ENCODE results near the gene LINGO3. TPM values are rescaled to one million over a fixed set of nuclear protein-coding genes. Genes with fewer than 3 reads are reported as not detected.
A peak's percentile ranks its signal among the peaks of the same experiment; 100 is the strongest.

LINGO3 gene
- total and polyA plus RNA-seq, 2 of the 8 experiments (the other 6 are each of a cell fraction or from before 2014, with no cell fraction given): 0.59 TPM; not detected in 1

DNA sequence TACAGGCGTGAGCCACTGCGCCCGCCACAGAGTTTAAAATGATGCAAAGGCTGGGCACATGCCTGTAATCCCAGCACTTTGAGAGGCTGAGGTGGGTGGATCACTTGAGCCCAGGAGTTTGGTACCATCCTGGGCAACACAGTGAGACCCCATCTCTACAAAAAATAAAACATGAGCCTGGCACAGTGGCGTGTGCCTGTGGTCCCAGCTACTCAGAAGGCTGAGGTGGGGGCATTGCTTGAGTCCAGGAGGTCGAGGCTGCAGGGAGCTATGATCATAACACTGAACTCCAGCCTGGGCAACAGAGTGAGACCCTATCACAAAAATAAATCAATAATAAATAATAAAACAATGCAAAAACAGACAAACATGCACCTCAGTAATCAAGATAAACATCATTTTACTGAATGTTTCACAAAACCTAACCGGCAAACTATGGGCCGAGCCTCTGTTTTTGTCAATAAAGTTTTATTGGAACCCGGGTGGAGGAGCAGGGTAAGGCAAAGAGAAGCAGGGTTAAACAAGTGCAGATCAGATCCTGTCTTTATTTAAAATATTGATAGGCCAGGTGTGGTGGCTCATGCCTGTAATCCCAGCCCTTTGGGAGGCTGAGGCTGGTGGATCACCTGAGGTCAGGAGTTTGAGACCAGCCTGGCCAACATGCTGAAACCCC is 24.0 kb downstream of the LINGO3 start:
- Histone ChIP-seq H3K4me3 (ENCODE audit: extremely low read depth in 1 of 4, insufficient read depth in 2 of 4, low read depth in 3 of 4, low read length in 4 of 4) (no peak overlapping the region), H4K5ac (ENCODE audit: insufficient read length, low read depth, low read length) (no peak overlapping the region), H3K27me3 (replicated peaks in 1 of 4; ENCODE audit: control insufficient read depth in 3 of 4, extremely low read depth in 1 of 4, insufficient read depth in 3 of 4, low read length in 3 of 4) (peaks cover 4 to 40% (median 32%) of the 10 kb centered on the region in 4 experiments), H3K4me2 (ENCODE audit: insufficient read depth in 1 of 2, low read depth in 2 of 2, low read length in 2 of 2) (no peak overlapping the region), H3K23me2 (ENCODE audit: low read depth, low read length) (peaks cover 5% of the 10 kb centered on the region; the same call in 1 of the 2 replicates), H2BK12ac (ENCODE audit: low read depth, low read length) (no peak overlapping the region), H3K18ac (ENCODE audit: extremely low read depth, low read length) (no peak overlapping the region), H2AK5ac (ENCODE audit: low read depth, low read length) (no peak overlapping the region), H2AFZ (ENCODE audit: low read length) (no peak overlapping the region), H3K4me1 (replicated peaks in 1 of 4; ENCODE audit: control insufficient read depth in 3 of 4, insufficient read depth in 4 of 4, low read length in 3 of 4) (peaks cover 0 to 5% (median 0%) of the 10 kb centered on the region in 4 experiments; a peak in 2 of 7 replicates), H2BK15ac (ENCODE audit: low read length) (no peak overlapping the region), H3K4ac (replicated peaks; ENCODE audit: insufficient read length, low read depth, low read length) (no peak overlapping the region), H3K9me3 (ENCODE audit: insufficient read depth in 2 of 2, low read depth in 1 of 2, low read length in 1 of 2) (no peaks in the 10 kb centered on the region), H3K79me1 (ENCODE audit: low read depth, low read length) (no peaks in the 10 kb centered on the region), H3K9ac (replicated peaks in 1 of 4; ENCODE audit: extremely low read depth in 1 of 4, low read depth in 3 of 4, low read length in 3 of 4) (no peak overlapping the region), H2BK5ac (ENCODE audit: low read depth, low read length) (no peak overlapping the region), H3K23ac (ENCODE audit: insufficient read length) (no peak overlapping the region), H3K56ac (replicated peaks; ENCODE audit: insufficient read length, low read depth, low read length) (no peak overlapping the region), H4K91ac (replicated peaks; ENCODE audit: insufficient read length, low read length) (no peak overlapping the region), H3K27ac (ENCODE audit: low read depth, low read length) (no peak overlapping the region), H3K36me3 (ENCODE audit: control insufficient read depth in 2 of 4, insufficient read depth in 4 of 4, low read length in 3 of 4) (no peaks in the 10 kb centered on the region), H2BK20ac (ENCODE audit: low read length) (no peak overlapping the region), H3K14ac (ENCODE audit: insufficient read length) (no peak overlapping the region), H3K79me2 (ENCODE audit: control insufficient read depth in 1 of 2, insufficient read depth in 2 of 2, low read length in 2 of 2) (no peaks in the 10 kb centered on the region), H4K20me1 (replicated peaks in 1 of 2; ENCODE audit: control insufficient read depth in 1 of 2, insufficient read depth in 2 of 2, low read length in 2 of 2) (peaks cover 0 to 9% of the 10 kb centered on the region in 2 experiments), H2BK120ac (replicated peaks; ENCODE audit: low read depth, low read length) (no peak overlapping the region), H4K8ac (ENCODE audit: extremely low read depth, insufficient read depth, low read length) (no peak overlapping the region)
- TF ChIP-seq KDM1A (IDR thresholded peaks at IDR 0.05; ENCODE audit: borderline replicate concordance, low read length) (peak; percentile 50; the same call in 1 of the 2 replicates), BRCA1 (IDR thresholded peaks at IDR 0.05; ENCODE audit: low read depth, low read length) (no peak)
- CTCF ChIA-PET (ENCODE audit: partially characterized antibody): interaction anchor here (0.7 to 2.5 kb wide), 6 partner anchors 8 to 50 kb away, joined by 3 to 11 read pairs (median 4); no protein-coding TSS in a partner anchor
- POLR2A ChIA-PET (ENCODE audit: partially characterized antibody): interaction anchor here (1.0 to 1.3 kb wide), 3 partner anchors 7 to 21 kb away, joined by 3 to 5 read pairs (median 3); no protein-coding TSS in a partner anchor
- DNase-seq (ENCODE audit: low read depth in 1 of 2, low spot score in 2 of 2): no peak
- WGBS, 2 experiments (ENCODE audit: extremely low coverage in 1 of 2, insufficient coverage in 1 of 2, insufficient read length in 1 of 2, insufficient replicate concordance in 2 of 2, low coverage in 1 of 2, low lambda C conversion rate in 2 of 2, missing lambda C conversion rate in 1 of 2): 97% methylated on average over 8 of the region's 8 CpGs; no CpG with 5 or more reads in 1 of the 2 experiments
- FAIRE-seq: no peak
